ENCODE measurements around the gene MR1.

The MR1 gene

DNA sequence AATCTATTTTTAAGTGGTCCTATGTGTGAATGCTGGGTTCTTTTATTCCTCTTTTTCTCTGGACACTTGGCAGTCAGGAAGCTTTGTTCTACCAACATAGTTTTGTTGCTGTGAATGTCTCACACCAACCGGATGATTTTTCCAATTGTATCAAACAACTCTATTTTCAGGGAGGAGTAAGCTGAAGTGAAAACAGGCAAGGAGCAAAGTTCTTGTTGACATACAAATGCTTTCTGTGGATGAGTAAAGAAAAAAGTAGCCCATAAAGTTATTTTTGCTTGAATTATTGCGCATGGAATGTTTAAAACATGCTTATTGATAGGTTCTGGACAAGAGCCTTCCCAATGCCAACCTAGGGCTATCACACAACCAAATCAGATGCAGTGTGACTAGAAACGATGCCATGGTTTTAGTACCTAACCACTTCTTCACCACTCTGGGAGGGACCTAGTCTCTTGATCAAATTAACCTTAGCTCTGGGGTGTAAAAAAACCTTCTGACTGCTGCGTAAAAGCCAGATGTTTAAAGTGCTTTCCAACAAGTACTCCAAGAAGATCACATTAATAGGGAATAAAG is 59.2 kb downstream of the MR1 start:
- no peak for DNase-seq

DNA sequence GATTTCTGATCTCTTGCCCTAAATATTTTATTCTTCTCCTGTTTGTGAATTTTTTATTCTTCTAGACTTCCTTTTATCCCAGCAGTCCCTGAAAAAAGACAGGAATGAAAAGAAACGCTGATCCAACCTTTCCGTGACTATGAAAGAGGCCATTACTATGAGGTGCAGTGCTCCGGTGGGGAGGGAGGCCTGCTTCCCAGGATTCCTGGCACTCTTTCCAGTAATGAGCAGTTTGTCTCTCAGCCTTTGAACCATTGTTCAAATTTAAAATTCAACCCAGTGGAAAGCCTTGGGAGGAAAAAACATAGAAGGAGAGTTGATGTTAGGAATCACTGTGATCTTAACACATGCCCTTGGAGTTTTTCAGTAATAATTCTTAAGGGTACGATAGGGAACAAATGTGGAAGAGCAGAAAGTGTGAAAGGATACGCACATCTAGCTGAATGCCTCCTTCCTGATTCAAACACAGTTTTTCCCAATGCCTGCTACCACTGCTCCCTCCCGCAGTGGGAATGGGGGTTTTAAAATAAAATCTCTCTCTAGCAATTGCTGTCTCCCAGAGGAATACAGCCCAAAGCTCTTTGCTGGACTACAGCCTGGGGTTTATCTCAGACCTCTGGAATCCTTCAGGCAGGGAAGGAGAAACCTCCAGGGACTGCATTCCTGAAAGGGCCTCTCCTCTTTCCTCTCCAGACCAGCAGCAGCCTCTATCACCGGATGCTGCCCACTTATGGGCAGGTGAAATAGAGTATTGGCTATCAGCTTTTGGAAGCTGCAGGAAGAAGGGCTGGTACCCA is 60.8 kb downstream of the MR1 start:
- DNase-seq = peak; percentile 59

DNA sequence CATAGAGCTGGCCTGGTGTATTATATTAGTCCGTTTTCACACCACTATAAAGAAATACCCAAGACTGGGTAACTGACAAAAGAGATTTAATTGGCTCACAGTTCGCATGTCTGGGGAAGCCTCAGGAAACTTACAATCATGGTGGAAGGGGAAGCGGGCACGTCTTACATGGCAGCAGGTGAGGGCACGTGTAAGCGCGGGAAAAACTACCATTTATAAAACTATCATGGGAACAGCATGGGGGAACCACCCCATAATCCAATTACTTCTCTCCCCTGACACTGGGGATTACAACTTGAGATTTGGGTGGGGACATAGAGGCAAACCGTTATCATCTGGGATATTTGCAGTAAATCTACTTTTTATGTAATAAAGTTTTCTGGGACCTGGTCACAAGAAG is 61.5 kb downstream of the MR1 start:
- no peak for DNase-seq

GRCh38 chr1:181095763-181096184 is 62.0 kb downstream of the MR1 start:
- no peak for DNase-seq

- peak; percentile 75 for DNase-seq
These were observed 63.5 kb downstream of the MR1 start for GRCh38 chr1:181097242-181097641.

DNA sequence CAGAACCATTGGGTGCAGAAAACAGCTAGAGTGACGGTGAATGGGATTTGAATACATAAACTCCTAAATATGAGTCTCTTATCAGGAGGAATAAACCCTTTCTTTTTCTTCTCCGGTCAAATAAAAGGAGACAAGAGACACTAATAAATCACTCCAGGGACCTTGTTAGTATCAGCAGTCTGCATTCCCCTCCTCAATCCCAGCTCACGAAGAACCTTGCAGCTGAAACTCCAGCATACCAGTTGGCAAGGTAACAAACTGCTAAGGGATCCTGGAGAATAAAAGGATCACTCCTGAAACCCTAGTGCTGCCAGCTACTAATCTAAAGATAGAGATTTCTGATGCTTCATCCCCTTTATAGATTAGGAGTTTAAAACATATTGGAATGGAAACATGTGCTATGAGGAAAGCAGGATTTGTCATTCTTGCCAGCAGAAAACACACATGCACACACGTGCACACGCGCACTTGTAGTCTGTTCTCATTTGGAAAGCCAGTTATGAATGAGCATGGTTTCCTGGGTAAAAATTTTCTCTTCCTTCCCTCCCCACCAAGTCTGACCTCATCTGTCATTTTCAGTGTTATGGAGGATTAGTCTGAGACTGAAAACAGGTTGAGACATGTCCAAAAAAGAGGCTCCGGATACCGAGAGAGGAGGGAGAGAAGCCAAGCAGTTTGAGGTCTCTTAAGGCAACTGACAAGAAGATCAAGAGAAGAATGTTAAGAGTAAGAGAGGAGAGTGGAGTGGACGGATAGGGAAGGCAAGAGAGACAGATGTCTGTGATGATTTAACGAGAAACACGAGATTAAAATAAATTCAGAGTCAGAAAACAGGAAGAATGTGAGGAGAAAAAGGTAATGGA is 65.6 kb downstream of the MR1 start:
- DNase-seq = peak; percentile 71

DNA sequence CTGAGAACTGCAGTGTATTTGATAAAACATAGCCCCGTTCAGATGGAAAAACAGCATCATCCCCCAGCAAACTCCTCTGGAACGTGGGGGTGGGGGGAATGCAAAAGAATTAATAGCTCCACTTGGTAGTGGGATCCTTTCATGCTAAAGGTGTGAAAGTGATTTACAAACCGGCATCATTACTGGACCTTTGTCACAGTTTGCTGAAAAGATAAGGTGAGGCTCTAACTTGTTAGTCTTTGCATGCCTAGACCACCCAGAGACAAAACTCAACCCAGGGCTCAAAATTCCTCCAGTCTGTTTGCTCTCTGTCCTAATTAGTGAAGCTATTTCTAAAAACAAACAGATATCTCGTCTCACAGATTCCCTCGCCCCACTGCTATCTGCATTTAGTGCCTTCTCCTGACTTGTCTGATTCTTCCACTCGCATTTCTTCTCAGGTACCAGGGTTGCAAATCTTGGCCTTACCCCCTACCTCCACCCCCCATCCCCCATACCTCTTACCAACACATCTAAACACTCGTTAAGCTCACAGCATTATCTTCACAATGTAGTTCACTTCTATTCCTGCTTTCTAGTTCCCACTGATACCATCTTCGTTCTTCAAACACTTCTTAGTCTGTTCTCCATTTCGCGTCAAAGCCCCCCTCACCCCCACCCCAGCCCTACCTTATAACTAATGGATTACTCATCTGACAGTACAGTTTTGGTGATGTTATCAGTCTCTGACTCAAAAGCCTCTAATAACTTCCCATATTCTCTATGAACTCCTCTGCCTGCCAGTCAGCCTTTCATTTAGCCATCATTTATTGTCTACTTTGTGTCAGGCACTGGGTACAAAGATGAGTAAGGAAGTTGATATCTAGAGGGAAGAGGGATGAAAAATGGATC is 66.5 kb downstream of the MR1 start:
- peak; percentile 57 for DNase-seq

- DNase-seq = no peak
These were observed 67.2 kb downstream of the MR1 start for GRCh38 chr1:181100934-181101333.

- DNase-seq = no peak
These were observed 67.9 kb downstream of the MR1 start for GRCh38 chr1:181101581-181102226.

DNA sequence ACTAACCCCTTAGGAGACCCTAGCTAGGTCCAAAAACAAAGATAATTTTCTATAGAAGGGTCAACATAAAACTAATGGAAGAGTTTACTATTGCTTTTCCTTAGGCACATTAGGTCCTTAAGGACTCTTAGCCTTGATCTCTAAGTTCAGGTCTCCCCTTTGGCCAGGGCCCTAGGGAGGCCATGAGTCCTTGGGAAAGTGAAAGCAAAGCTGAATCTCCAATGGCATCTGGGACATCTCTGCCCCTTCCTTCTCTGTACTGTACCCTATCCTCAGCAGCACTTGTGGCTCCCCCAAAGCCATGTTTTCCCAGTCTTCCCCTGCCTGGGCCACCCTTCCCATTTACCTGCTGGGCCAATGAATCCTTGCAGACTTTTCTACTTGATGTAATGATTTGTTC is 69.1 kb downstream of the MR1 start:
- DNase-seq = no peak

- no peak for DNase-seq
These were observed 69.6 kb downstream of the MR1 start for GRCh38 chr1:181103399-181103798.

GRCh38 chr1:181104042-181104789 is 70.4 kb downstream of the MR1 start:
- no peak for DNase-seq

- DNase-seq = no peak
These were observed 71.0 kb downstream of the MR1 start for GRCh38 chr1:181104790-181105133.

DNA sequence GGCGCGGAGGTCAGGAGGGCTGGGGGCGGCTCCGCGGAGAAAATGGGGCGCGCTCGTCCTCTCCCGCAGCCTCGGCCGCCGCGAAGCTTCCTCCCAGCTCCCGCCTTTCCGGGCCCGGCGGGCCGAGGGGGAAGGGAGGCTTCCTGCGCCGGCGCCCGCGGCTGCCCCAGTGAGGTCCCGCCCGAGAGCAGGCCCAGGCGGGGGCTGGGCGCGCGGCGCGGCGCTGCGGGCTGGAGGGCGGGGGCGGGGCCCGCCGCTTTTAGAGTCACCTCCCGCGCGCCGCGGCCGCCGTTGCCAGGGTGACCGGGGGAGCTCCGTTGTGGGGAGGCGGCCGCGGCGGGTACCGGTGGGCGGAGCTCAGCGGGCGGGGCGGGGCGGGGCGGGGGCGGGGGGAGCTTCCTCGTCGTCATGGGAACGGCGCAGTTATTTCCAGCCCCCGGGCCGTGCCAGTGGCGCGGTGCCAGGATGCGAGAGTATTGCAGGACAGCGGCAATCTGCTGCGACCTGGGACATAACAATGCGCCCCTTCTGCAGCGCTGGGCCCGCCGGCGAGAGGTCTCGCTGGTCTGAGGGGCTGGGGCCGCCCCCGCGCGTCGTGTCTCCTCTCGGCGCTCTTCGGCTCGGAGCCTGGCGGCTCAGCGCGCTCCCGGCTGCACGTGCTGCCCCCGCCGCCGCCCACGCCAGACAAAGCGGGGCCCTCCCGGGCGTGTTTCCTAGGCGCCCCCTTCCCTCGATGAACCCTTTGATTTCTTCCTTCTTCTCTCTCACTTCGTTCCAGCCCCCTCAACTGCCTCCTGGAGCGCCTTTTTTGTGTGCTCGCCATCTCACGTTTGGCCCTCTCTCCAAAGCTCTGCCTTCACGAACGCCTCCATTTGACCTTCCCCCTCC is 71.6 kb downstream of the MR1 start:
- DNase-seq = peak; percentile 96

DNA sequence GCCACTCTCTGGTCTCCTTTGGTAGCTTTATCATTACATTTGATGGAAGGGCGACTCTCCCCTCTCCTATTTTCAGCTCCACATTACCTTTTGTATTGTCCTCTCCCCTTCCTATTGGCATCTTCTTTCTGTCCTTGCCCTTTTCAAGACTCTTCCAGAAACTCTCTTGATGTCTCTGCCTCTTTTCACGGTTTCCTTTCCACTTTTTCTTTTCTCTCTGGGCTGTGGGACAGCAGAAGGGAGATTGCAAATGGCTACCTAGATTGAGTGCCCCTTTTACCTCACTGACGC is 72.2 kb downstream of the MR1 start:
- no peak for DNase-seq

DNA sequence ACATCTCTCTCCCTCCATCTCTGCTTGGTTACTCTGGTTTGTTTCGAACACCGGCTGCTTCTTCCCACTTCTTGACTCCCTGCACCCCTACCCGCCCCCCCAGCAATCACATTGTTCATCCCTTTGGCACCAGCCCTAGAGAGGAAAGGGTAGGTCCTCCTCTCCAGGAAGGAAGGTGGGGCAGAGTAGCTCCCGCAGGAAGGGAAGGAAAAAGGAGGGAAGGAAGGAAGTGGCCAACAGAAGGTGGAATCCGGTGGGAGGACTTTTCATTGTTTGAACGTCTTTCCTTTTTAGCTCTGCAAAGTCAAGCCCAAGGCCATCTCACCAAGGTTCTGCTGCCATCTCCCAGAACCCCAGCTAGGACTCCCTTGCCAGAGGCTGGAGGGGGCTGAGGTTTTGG is 72.7 kb downstream of the MR1 start:
- no peak for DNase-seq

DNA sequence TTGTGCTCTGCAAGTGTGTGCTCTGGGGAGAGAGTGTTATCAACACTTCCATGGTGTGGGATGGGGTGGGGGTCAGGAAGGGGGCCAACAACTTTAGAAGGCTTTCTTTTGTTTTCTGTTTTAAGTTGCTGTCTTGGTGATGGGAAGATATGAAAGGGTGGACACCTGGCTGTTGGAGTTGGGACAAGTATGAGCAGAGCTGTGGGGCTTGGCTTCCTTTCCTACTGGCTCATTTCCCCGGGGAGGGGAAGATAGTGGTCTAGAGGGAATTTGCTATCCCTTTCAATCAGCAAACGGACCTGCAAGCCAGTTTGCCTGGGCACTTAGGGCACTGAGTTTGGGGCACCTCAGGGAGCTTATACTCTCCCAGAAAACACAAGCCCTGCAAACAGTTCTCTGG is 73.9 kb downstream of the MR1 start:
- no peak for DNase-seq

GRCh38 chr1:181108304-181108867 is 74.6 kb downstream of the MR1 start:
- DNase-seq = peak; percentile 5

GRCh38 chr1:181110013-181110412 is 76.2 kb downstream of the MR1 start:
- DNase-seq = no peak

All from eye (tissue), 1 donor.